GM21526 (cell line): ENCODE results near the gene SNX10.
"Not testable (repeated sequence)": the region's sequence is repeated elsewhere in the genome, so short reads cannot be mapped to it uniquely, and the experiment has no call there.

Experiments
- ATAC-seq: cut with Tn5 transposase; IDR thresholded peaks from one replicate; pipeline ENCODE4 v1.9.1; 2021; ENCODE audit warnings: moderate library complexity; ENCODE audit not compliant: unreplicated experiment, low FRiP score

SNX10 gene, protein sequence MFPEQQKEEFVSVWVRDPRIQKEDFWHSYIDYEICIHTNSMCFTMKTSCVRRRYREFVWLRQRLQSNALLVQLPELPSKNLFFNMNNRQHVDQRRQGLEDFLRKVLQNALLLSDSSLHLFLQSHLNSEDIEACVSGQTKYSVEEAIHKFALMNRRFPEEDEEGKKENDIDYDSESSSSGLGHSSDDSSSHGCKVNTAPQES

DNA sequence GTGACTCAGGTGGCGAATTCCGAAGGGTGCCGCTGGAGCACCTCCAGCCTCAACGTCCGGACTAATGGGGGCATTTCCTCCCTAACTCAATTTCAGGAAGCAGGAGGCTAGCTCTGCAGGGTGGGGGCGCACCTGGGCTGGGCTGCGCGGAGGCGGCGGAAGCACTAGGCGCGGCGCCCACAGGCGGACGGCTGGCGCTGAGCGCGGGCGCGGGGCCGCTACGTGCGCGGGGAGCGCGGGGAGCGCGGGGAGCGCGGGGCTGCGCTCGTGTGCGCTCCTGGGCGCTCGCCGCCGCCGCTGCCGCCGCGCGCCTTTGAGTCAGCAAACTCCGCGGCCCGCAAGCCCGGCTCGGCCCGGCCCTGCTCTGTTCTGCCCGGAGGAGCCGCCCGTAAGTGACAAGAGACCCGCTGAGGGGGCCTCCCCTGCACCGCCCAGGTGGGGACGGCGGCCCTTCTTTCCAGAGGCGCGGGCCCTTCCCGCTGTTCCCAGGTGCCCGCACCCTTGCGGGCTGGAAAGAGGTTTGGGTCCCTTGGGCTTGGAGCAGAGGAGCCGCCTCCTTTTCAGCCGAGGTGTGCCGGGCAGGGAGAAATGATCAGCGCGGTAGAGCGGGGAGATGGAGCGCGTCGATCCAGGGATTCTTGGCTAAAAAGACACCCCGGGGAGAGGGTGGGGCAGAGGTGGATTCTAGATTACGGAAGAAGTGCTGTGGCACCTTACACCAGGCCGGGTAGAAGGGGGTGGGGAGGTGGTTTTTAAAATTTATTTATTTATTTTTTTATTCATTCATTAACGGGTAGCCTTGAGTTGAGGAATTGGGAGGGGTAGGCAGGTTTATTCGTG lies at the start of gene SNX10:
TSS of gene SNX10 (plus strand) at position 164 of the 840 bp plus-strand sequence. CDS start 54,581 bp downstream, outside the sequence.
- ATAC-seq = peak; percentile 79

DNA sequence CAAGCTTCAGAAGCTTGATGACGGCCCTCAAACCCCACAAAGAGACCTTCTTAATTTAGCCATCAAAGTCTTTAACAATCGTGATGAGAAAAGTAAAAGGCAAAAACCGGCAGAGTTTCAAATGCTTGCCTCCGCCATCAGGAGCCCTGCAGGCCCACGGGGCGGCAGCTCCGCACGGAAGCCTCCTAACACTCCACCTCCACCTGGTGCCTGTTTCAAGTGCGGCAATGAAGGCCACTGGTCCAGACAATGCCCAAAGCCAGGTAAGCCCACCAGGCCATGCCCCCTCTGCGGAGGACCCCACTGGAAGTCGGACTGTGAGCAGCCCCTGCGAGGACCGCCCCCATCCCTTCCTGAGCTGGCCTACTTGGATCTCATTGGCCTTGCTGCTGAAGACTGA lies 46.5 kb upstream of the SNX10 start:
- ATAC-seq = no peak

DNA sequence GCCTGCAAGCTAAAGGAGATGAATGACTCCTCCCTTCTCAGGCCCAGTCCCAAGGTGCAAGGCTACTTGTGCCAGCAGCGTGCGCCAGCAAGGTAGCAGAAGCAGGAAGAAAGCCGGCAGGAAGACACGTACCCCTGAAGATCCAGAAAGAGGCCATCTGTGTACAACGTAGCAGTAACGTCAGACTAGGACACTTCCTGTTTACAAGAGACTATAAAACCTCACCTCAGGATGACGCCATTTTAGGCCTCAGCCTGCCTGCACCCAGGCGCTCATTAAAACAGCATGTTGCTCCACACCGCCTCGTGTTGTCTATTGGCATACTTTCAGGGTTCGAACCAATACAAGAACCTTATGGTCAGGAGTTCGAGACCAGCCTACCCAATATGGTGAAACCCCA lies 41.4 kb upstream of the SNX10 start:
- ATAC-seq = no peak

DNA sequence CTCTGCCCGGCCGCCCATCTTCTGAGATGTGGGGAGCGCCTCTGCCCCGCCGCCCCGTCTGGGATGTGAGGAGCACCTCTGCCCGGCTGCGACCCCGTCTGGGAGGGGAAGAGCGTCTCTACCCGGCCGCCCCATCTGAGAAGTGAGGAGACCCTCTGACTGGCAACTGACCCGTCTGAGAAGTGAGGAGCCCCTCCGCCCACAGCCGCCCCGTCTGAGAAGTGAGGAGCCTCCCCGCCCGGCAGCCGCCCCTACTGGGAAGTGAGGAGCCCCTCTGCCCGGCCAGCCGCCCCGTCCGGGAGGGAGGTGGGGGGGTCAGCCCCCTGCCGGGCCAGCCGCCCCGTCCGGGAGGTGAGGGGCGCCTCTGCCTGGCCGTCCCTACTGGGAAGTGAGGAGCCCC lies 29.8 kb upstream of the SNX10 start:
- ATAC-seq = not testable (repeated sequence)

DNA sequence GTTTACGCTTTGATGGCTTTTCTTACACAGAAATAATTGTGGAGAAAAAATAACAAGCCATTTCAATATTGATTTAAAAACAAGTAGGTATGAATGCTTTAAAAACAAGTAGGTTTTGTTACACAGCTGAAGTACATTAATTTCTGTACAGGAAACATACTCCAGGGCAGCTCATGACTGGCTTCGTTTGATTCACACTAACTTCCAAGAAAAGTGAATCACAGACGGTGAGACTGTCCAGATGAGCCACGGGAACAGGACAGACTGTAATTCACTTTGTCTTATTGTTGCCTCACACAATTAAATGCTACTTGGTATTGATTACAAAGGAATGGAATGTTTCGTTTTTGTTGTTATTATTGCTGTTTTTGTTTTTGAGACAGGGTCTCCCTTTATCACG lies 26.6 kb upstream of the SNX10 start:
- ATAC-seq = no peak

DNA sequence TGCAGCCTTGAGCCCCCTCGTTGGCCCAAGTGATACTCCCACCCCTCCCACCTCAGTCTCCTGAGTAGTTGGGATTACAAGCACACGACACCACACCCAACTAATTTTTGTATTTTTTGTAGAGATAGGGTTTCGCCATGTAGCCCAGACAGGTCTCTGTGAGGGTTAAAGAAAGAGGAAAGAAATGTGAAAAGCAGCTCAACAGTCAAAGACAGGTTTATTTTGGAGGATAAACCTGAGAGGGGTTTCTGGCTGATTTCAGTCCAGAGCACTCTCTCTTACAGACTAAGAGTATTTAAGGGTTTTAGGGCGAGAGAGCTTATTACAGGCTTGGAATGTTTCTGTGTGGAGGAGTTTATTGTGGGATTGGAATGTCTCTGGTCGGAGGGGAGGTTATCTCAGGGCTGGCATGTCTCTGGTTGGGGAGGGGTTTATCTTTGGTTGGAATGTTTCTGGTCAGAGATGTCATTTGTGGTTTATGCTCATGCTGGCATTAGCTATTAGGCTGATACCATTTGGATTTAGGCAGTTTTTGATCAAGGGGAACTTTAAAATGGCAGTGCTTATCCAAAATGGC lies 26.1 kb upstream of the SNX10 start:
- no peak for ATAC-seq

DNA sequence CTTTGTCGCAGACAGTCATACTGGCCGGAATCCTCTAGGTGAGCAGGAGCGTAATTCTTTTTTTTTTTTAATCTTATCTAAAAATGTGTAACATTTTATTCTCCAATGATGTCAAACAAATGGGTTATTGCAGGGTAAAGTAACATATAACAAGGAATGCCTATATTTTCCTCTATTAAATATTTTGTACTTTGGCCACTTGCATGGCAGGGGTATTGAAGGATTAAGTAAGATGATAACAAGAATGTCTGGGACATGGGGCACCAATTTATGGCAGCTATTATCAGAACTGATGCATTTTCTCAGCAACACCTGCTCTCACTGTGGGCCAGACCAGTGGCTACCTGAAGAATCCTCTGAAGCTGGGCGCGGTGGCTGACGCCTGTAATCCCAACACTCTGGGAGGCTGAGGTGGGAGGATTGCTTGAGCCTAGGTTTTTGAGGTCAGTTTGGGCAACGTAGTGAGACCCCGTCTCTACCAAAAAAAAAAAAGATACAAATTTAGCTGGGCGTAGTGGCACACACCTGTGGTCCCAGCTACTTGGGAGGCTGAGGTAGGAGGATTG lies 24.0 kb upstream of the SNX10 start:
- ATAC-seq = no peak

DNA sequence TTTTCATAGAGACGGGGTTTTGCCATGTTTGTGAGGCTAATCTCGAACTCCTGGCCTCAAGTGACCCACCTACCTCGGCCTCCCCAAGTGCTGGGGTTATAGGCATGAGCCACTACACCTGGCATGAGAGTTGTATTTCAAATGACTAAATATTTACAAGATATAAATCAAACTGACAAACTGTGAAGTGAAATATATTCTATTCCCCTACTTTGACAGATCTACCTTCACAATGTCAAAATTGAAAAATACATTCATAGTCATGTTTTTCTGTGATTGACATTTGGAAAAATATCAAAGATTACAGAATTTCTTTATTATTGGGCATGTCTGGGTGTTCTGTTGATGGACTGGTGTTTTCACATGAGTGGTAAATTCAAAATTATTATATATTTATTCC lies 16.4 kb upstream of the SNX10 start:
- ATAC-seq = no peak

DNA sequence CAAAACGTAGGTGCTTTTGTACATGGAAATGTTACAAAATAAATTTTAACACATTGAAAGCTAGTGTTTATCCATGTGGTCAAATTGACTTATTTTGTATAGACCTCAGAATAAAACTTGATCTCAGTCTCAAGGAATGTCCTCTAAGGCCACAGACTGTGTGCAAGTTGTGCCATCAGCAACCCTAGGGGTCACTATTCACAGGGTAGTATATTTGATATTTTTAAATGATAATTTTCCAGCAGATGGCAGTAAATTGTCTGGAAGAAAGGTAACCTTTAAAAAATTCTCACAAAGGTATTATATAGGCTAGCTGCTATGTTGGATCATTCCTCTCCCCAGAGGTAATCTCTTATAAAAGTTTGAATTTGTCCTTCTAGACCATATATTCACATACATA lies 12.9 kb upstream of the SNX10 start:
- ATAC-seq = no peak

DNA sequence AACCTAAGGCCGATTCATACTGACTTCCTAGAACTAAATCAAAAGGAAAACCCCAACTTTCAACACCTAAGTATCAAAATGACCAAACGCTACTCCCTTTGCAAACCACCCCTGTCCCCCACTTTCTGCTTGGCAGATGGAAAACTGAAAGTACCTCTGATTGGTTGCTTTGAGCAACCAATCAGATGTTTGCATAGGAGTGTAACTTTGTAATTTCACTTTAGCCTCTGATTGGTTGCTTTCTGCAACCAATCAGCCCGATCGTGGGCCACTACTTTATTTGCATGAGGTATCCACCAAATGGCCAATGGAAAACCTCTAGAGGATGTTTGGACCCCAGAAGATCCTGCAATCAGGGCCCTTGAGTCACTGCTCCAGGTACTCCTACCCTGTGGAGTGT lies 12.3 kb upstream of the SNX10 start:
- no peak for ATAC-seq

DNA sequence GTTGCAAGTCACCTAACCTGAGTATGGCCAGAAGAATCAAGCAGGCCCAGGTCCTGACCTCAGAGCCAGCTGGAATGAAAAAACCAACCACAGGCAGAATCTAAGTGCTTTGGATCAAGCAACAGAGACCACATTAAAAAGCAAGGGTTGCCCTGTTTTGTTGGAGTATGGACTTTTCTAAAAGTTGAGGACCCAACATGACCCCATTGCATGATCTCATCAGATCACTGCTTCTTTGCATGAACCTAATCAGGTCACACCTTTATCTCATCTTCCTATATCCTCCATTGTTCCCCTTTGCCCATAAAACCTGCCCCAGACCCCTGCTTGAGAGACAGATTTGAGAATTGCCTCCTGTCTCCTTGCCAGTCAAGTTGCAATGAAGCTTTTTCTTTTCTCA lies 11.6 kb upstream of the SNX10 start:
- ATAC-seq = no peak

DNA sequence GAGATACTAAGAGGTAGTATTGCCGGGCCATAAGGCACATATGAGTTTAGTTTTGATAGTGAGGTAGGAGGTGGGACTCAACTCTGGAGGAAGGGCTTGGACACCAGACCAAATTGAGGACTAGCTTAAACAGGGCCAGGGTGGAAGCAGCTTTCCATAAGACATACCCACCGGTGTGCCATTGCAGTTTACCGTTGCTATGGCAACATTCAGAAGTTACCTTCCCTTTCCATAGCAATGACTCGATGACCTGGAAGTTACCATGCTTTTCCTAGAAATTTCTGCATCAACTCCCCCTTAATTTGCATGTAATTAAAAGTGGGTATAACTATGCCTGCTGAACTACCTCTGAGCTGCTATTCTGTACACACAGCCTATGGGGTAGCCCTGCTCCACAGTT lies 10.9 kb upstream of the SNX10 start:
- no peak for ATAC-seq

DNA sequence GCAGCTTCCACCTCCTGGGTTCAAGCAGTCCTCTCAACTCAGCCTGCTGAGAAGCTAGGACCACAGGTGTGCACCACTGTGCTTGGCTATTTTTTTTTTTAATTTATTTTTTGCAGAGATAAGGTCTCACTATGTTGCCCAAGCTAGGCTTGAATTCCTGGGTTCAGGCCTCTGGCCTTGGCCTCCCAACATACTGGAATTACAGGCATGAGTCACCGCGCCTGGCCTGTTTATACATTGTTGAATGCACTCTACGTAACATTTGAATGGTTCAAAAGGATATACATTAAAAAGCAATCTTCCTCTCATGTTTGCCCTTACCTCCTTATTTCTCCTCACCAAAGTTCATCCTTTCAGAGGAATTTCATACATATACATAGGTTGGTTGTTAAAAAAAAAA lies 7.2 kb upstream of the SNX10 start:
- ATAC-seq = no peak

DNA sequence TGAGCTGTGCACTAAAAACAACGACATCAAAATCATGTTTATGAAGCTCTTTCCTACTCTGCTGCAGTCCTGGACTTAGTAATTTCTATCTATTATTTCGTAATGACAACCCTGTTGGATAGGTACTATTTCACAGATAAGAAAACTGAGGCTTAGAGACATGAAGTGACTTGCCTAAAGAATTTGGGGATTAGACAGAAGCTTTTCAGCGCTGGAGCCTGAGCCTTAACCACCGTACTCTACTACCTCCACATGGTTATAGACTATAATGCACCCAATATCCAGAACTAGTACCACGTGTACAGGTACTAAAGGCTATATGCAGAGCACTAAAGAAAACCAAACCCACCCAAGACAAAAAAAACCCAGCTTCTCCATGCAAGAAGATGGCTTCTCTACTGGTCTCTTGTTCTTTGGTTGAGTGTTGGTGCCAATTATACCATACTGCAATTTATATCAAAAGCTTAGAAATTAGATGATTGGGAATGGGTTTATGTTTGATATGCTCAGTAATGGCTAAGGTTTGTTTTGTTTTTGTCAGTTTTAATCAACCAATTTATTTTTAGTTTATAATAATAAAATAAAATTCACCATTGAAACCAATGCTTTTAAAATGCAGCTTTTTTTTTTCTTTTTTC lies 6.5 kb upstream of the SNX10 start:
- ATAC-seq = no peak

DNA sequence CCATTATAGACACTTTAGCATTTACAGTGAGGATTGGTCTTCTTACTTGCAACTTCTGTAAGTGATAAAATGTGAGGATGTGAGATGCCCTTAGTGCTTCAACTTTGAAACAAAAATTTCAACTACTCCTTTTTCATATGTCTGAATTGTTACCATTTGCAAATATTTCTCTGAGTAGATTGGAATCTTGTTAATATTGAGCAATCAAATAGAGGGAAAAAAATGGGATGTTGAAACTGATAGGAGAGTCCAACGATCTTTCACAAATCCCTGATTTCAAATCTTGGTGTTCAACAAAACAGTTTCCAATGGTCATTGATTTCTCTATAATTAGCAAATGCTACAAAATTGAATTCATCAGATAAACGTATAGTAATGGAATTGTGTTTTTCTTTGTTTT lies 5.5 kb upstream of the SNX10 start:
- ATAC-seq = no peak

DNA sequence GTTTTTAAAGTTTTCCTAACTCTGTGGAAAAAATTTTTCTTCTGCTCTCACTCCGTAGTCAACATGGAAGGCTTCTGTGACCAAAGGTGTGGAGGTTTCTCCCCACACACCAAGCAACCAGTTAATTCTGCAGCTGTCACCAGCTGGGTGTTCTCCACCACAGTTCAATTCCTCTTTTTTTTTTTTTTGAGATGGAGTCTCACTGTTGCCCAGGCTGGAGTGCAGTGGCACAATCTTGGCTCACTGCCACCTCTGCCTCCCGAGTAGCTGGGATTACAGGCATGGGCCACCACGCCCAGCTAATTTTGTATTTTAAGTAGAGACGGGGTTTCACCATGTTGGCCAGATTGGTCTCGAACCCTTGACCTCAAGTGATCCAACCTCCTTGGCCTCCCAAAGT lies 3.5 kb upstream of the SNX10 start:
- ATAC-seq = not testable (repeated sequence)

DNA sequence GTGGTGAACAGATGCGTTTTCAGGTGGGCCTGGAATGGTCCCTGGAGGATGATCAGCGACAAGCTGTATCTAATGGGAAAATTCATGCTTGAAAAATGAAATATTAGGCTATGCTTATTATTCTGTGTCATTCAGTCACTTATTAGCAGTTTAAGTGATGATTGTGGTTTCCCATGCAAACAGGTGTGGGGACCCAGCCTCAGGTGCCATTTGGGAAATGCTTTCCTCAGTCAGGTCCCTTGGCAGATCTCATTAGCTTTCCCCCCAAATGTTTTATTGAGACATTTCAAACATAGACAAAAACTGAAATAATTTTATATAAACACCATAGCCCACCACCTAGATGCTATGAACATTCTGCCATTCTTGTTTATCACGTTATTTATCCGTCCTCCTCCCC lies 411 bp upstream of the SNX10 start:
- ATAC-seq = no peak

DNA sequence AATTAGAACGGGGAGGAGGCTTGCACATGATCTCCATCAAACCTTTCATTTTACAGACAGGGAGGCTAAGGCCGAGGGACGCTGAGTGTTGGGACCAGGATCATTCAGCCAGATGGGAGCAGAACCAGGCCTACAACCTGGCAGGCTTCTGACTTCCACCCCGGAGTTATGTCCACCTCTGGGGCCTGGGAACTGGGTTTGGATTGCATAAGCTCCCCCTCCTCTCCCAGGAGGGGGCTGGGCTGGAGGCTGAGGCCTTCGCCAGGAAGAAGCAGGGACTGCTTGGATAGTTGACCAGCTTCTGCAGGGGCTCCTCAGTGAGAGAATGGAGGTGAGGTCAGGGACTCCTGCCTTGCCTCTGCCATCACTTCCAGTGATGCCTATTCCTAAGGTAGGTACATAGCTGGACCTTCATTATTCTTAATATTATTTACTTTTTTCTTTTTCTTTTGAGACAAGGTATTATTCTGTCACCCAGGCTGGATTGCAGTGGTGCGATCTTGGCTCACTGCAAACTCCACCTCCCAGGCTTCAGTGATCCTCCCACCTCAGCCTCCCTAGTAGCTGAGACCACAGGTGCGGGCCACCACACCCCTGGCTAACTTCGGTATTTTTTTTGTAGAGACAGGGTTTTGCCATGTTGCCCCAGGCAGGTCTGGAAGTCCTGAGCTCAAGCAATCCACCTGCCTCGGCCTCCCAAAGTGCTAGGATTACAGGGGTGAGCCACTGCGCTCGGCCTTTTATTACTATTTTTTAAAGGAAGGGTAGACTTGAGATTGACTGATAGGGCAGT lies 1.3 kb downstream of the SNX10 start:
- no peak for ATAC-seq

DNA sequence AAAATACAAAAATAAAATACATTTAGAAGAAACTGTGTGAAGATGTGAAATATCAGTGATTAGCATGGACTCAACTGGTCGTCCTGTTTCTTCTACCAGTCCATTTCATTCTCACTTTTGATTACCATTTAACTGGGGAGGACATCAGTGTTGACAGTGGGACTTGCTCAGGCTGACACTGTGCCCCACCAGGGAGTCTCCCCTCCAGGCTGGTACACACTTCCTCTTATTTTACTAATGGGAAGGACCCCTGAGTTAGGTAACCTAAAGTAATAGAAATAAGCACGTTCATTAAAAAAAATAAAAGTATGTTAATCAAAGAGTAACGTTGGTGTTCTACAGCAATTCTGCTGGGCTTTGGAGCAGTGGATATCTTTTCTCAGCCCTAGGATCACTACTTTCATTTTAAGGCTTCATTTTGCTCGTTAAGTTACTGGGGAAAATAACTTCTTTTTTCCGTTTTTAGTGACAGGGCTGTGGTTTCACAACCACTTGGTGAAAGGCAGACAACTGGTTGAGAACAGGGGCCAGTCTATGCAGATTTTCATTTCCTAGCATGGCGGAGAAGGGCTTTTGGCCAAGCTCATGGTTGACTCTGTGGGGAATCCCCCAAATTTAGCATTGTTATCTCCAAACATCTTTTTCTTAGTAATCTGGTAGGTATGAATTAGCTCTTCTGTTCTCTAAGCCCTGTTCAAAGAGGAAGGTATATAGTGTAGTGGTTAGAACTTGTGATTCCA lies 2.1 kb downstream of the SNX10 start:
- peak; percentile 57 for ATAC-seq

DNA sequence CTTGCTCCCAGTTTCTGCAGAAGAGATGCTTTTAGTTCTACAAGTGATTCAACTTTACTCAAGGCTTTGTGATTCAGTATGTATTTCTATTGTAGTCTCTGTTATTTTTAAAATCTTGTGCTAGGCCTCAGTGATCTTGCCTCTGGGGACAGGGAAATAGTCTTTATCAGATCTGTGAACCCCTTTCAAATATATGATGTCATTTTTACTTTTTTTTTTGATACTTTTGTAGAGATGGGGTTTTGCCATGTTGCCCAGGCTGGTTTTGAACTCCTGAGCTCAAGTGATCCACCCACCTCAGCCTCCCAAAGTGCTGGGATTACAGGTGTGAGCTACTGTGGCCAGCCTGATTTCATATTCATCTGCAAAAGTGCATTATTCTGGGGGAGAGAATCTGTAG lies 3.4 kb downstream of the SNX10 start:
- no peak for ATAC-seq
